ENCODE results near the gene DST. TPM values are rescaled to one million over a fixed set of nuclear protein-coding genes. Genes with fewer than 3 reads are reported as not detected.

Gene DST
- total and polyA plus RNA-seq, 7 donors: 62.5 to 791 (median 495) TPM

DNA sequence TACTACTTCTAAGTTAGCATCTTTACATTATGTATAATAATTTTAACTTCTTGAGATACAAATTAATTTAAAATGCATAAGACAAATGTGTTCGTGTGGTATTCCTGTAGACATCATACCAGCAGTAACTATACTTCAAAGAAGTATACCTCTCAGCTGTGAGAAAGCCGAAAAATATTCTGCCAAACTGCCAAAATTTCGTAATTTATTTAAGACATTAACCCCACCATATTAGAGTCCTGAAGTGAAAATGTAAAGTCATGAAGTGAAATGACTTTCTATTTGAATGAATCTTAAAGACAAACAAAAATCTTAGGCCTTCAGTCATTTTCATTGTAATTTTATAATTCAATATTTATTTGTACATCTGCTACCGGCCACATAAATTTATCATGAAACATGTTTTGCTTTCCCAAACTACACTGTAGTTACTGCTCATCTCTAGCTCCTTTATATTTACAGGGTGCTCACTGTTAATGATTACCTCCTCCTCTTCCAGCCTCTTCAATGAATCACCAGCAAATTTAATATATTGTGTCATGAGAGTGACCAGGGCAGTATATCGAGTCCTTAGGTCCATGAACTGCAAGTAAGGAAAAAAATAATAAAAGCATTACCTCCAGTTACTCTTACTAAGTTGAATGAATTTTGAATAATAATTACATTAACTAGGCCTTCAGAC is 18.5 kb downstream of the DST start:
- TF ChIP-seq, protein P1, sequence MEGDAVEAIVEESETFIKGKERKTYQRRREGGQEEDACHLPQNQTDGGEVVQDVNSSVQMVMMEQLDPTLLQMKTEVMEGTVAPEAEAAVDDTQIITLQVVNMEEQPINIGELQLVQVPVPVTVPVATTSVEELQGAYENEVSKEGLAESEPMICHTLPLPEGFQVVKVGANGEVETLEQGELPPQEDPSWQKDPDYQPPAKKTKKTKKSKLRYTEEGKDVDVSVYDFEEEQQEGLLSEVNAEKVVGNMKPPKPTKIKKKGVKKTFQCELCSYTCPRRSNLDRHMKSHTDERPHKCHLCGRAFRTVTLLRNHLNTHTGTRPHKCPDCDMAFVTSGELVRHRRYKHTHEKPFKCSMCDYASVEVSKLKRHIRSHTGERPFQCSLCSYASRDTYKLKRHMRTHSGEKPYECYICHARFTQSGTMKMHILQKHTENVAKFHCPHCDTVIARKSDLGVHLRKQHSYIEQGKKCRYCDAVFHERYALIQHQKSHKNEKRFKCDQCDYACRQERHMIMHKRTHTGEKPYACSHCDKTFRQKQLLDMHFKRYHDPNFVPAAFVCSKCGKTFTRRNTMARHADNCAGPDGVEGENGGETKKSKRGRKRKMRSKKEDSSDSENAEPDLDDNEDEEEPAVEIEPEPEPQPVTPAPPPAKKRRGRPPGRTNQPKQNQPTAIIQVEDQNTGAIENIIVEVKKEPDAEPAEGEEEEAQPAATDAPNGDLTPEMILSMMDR (IDR thresholded peaks at IDR 0.05): no peak
- TF ChIP-seq POLR2AphosphoS5 (IDR thresholded peaks at IDR 0.05) (no peak), EP300 (IDR thresholded peaks at IDR 0.05) (no peak), POLR2A (IDR thresholded peaks at IDR 0.05) (no peak)
- Histone ChIP-seq H3K27ac (no peak overlapping the region), H3K4me3 (no peak overlapping the region), H3K4me1 (peaks cover 0 to 5% (median 0%) of the 10 kb centered on the region in 4 donors), H3K36me3 (peaks cover 0 to 99% (median 34%) of the 10 kb centered on the region in 4 donors), H3K9me3 (no peaks in the 10 kb centered on the region), H3K27me3 (no peaks in the 10 kb centered on the region)
- WGBS, 2 donors: 82 to 85% methylated on average over 5 of the region's 5 CpGs
- intact Hi-C loops (cut with DNase I): no loop called here
- DNase-seq: no peak

DNA sequence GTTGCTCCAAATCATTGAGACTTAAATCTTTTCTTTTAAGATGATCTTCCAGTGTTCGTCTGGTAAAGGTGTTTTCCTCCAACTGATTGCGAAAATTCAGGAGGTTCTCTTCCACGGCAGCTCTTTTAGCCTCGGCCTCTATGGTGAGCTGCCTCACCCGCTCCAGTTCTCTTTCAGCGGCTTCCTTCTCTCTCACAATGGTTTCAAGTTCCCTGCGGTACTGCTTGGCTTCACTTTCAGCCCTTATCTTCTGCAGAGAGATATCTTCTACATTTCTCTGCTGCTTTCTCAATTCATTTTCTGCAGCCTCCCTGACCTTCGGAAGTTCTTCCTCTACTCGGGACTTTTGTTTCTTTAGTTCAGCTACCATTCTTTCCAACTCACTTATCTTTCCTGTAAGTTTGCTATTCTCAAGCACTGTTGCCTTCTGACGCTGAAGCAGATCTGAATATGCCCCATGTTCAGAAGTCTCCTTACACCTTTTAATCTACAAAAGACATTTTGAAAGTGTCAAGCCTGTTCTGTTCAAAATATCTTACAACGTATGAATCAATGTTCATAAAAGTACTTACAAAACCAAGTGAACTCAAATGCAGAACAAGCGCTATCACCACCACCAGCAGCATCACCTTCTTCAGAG is 22.3 kb downstream of the DST start:
- no peaks in the 10 kb centered on the region for H3K4me1 ChIP-seq
- no peak overlapping the region for H3K4me3 ChIP-seq
- H3K9me3 ChIP-seq: no peaks in the 10 kb centered on the region
- no peak overlapping the region for H3K27ac ChIP-seq
- H3K27me3 ChIP-seq: no peaks in the 10 kb centered on the region
- TF ChIP-seq EP300 (IDR thresholded peaks at IDR 0.05) (no peak), POLR2A (IDR thresholded peaks at IDR 0.05) (no peak)
- intact Hi-C loops (cut with DNase I): no loop called here
- H3K36me3 ChIP-seq: peaks cover 0 to 92% (median 36%) of the 10 kb centered on the region in 4 donors
- DNase-seq: no peak
- WGBS, 2 donors: 94 to 95% methylated on average over 12 of the region's 12 CpGs

DNA sequence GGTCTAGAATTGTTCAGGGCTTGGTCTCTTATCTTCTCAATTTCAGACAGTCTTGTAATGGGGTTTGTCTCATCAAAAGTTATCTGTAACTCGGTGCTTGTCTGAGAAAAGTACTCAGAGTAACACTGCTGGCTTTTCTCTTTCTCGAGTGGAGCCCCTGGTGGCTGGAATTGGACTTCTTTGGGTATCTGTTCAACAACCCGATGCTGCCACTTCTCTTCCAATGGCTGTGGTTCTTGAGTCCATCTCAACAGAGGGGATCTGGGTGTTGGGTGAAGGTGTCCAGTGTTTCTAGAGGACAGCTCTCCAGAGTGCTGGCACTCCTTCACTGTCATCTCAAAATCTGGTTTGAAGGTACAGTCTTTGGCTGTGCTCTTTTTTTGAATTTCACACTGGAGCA is 24.6 kb downstream of the DST start:
- Histone ChIP-seq H3K27ac (no peak overlapping the region), H3K27me3 (no peaks in the 10 kb centered on the region), H3K36me3 (peaks cover 3 to 85% (median 29%) of the 10 kb centered on the region in 4 donors), H3K4me1 (no peaks in the 10 kb centered on the region), H3K4me3 (no peak overlapping the region), H3K9me3 (no peaks in the 10 kb centered on the region)
- intact Hi-C loops (cut with DNase I): no loop called here
- no peak for DNase-seq
- WGBS, 2 donors: 88 to 95% methylated on average over 3 of the region's 3 CpGs
- TF ChIP-seq EP300 (IDR thresholded peaks at IDR 0.05) (no peak), POLR2A (IDR thresholded peaks at IDR 0.05) (no peak), POLR2AphosphoS5 (IDR thresholded peaks at IDR 0.05) (peak in 1 of 4 donors; percentile 4)
- TF ChIP-seq, protein P1 (IDR thresholded peaks at IDR 0.05): no peak

DNA sequence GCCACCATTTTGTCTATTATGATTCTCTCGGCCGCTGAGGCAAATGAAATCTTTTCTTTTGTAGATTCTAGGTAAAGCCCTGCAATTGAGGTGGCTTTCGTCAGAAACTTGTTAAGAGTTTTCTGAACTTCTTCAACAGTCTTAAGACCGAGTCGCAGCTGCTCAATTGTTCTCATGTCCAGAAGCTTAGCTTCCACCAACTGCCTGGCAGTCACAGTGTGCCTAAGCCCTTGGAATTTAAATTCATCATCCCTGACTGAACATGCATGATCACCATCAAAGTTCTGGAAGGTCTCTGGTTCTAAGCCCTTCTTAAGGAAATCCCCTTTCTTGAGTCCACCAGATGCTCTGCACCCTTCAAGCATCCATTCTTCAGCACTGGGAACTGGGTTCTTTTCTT is 25.7 kb downstream of the DST start:
- TF ChIP-seq EP300 (IDR thresholded peaks at IDR 0.05): no peak
- TF ChIP-seq, protein P1 (IDR thresholded peaks at IDR 0.05): no peak
- no peak for TF ChIP-seq POLR2A (IDR thresholded peaks at IDR 0.05)
- no peak for TF ChIP-seq POLR2AphosphoS5 (IDR thresholded peaks at IDR 0.05)
- Histone ChIP-seq H3K9me3 (no peaks in the 10 kb centered on the region), H3K4me1 (no peaks in the 10 kb centered on the region), H3K27me3 (no peaks in the 10 kb centered on the region), H3K36me3 (peaks cover 3 to 79% (median 30%) of the 10 kb centered on the region in 4 donors), H3K4me3 (no peak overlapping the region), H3K27ac (no peak overlapping the region)
- intact Hi-C loops (cut with DNase I): no loop called here
- WGBS, 2 donors: 94 to 97% methylated on average over 5 of the region's 5 CpGs
- no peak for DNase-seq

DNA sequence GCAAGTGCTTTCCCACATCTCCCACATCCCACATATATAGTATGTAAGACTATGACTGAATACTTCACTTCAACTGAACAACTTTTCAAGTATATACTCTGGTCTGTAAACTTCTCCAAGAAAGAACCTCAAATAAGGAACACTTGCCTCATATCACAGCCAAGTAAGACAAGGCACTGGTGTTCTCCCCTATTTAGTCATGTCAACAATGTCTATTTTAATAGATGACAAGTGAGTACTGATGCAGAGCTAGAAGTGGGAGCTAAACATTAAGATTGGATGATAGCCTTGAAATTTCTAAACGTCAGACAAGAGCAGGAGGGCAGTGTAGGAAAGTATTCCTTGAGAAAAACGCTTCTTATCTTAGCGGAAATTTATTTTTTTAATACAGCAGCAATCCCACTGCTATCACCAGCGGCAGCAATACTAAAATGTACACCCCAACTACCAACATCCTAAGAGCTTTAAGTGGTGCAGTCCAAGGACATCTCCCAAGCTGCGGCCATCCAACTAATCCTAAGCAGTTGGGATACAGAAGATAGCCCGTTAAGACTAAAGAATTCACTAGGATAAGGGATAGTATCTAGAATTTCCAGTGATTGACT is 29.3 kb downstream of the DST start:
- no peaks in the 10 kb centered on the region for H3K4me1 ChIP-seq
- peaks cover 9 to 76% (median 26%) of the 10 kb centered on the region in 4 donors for H3K36me3 ChIP-seq
- H3K27me3 ChIP-seq: no peaks in the 10 kb centered on the region
- DNase-seq: no peak
- no peak overlapping the region for H3K4me3 ChIP-seq
- 82 to 88% methylated on average over 6 of the region's 6 CpGs for WGBS, 2 donors
- no peak for TF ChIP-seq POLR2A (IDR thresholded peaks at IDR 0.05)
- no peak for TF ChIP-seq POLR2AphosphoS5 (IDR thresholded peaks at IDR 0.05)
- no peak for TF ChIP-seq EP300 (IDR thresholded peaks at IDR 0.05)
- TF ChIP-seq, protein P1 (IDR thresholded peaks at IDR 0.05): no peak
- no peak overlapping the region for H3K27ac ChIP-seq
- H3K9me3 ChIP-seq: no peaks in the 10 kb centered on the region
- intact Hi-C loops (cut with DNase I): no loop called here
